Osteoblast (primary cell): ENCODE measurements around the gene AGPS. TPM values are rescaled to one million over a fixed set of nuclear protein-coding genes. Genes with fewer than 3 reads are reported as not detected.

Experiments
- DNase-seq: peaks from one replicate; pipeline ENCODE4 v3.0.0; 2011; ENCODE audit warnings: low spot score, mixed read lengths; ENCODE audit not compliant: insufficient read length; ENCODE audit errors: missing footprints
- H2AFZ ChIP-seq: 2 replicates; pipeline ENCODE4 v1.6.0; 2011; ENCODE audit warnings: mild to moderate bottlenecking, low read length
- H3K27ac ChIP-seq: 2 replicates; pipeline ENCODE4 v1.5.1; 2011; ENCODE audit warnings: mild to moderate bottlenecking, low read depth, low read length, moderate library complexity
- H3K27me3 ChIP-seq: 2 replicates; pipeline ENCODE4 v1.6.0; 2012; ENCODE audit warnings: mild to moderate bottlenecking, control low read depth, inconsistent platforms, low read length, moderate library complexity; ENCODE audit not compliant: insufficient read depth
- H3K36me3 ChIP-seq: 2 replicates; pipeline ENCODE4 v1.5.1; 2011; ENCODE audit warnings: mild to moderate bottlenecking, low read length, control low read depth, moderate library complexity; ENCODE audit not compliant: insufficient read depth
- H3K4me1 ChIP-seq: 2 replicates; pipeline ENCODE4 v1.5.1; 2011; ENCODE audit warnings: mild to moderate bottlenecking, low read length, control low read depth, moderate library complexity; ENCODE audit not compliant: insufficient read depth
- H3K4me2 ChIP-seq: 2 replicates; pipeline ENCODE4 v1.6.0; 2011; ENCODE audit warnings: mild to moderate bottlenecking, low read length; ENCODE audit not compliant: insufficient read depth
- H3K4me3 ChIP-seq: fragments of 200-600 bp; sonication (generic); 3 replicates; pipeline ENCODE4 v1.5.1; 2012; ENCODE audit warnings: mild to moderate bottlenecking, low read length, inconsistent platforms; ENCODE audit not compliant: insufficient read depth
- H3K79me2 ChIP-seq: 2 replicates; pipeline ENCODE4 v1.6.0; 2012; ENCODE audit warnings: mild to moderate bottlenecking, low read length, control low read depth, inconsistent platforms; ENCODE audit not compliant: insufficient read depth
- H3K9me3 ChIP-seq: 2 replicates; pipeline ENCODE4 v1.5.1; 2011; ENCODE audit warnings: low read depth, low read length, control low read depth
- H4K20me1 ChIP-seq: 2 replicates; pipeline ENCODE4 v1.6.0; 2012; ENCODE audit warnings: mild to moderate bottlenecking, low read length, control low read depth; ENCODE audit not compliant: insufficient read depth
- CTCF ChIP-seq: IDR thresholded peaks from 2 replicates; pipeline ENCODE4 v1.5.1; 2011; ENCODE audit warnings: mild to moderate bottlenecking, low read depth, low read length, moderate library complexity; ENCODE audit errors: extremely low read depth
- total RNA-seq: library from RNA; depleted of rRNA; stranded (reverse); fragments of >200 nt; gene quantifications from 2 replicates; pipeline ENCODE4 v1.2.3, GENCODE V29; 2012

Gene AGPS
- total RNA-seq, 1 donor: 34.0 TPM

- H3K27me3 ChIP-seq: no peaks in the 10 kb centered on the region
- H3K4me1 ChIP-seq: peaks cover 24% of the 10 kb centered on the region
- DNase-seq: no peak
- H3K27ac ChIP-seq: no peak overlapping the region
- H3K9me3 ChIP-seq: no peaks in the 10 kb centered on the region
- H3K4me2 ChIP-seq: no peak overlapping the region
- no peak for TF ChIP-seq CTCF
- H3K79me2 ChIP-seq: no peaks in the 10 kb centered on the region
- no peaks in the 10 kb centered on the region for H3K36me3 ChIP-seq
- no peak overlapping the region for H3K4me3 ChIP-seq
- no peaks in the 10 kb centered on the region for H4K20me1 ChIP-seq
- no peak overlapping the region for H2AFZ ChIP-seq
These were observed 154.5 kb downstream of the AGPS start for GRCh38 chr2:177547122-177547521.

GRCh38 chr2:177547772-177548171 is 155.2 kb downstream of the AGPS start:
- Histone ChIP-seq H3K4me1 (peaks cover 18% of the 10 kb centered on the region), H3K4me2 (no peak overlapping the region), H3K27me3 (no peaks in the 10 kb centered on the region), H3K27ac (no peak overlapping the region), H3K79me2 (no peaks in the 10 kb centered on the region), H3K4me3 (no peak overlapping the region), H4K20me1 (no peaks in the 10 kb centered on the region), H2AFZ (no peak overlapping the region), H3K9me3 (no peaks in the 10 kb centered on the region), H3K36me3 (no peaks in the 10 kb centered on the region)
- TF ChIP-seq CTCF: no peak
- peak; percentile 14 for DNase-seq

- no peak for DNase-seq
- peaks cover 10% of the 10 kb centered on the region for H3K4me1 ChIP-seq
- no peaks in the 10 kb centered on the region for H3K27me3 ChIP-seq
- no peaks in the 10 kb centered on the region for H3K36me3 ChIP-seq
- H3K4me3 ChIP-seq: no peak overlapping the region
- H2AFZ ChIP-seq: no peak overlapping the region
- no peak overlapping the region for H3K27ac ChIP-seq
- H3K4me2 ChIP-seq: no peak overlapping the region
- no peak for TF ChIP-seq CTCF
- no peaks in the 10 kb centered on the region for H4K20me1 ChIP-seq
- H3K9me3 ChIP-seq: no peaks in the 10 kb centered on the region
- no peaks in the 10 kb centered on the region for H3K79me2 ChIP-seq
These were observed 156.1 kb downstream of the AGPS start for GRCh38 chr2:177548636-177549035.

GRCh38 chr2:177549171-177549570 is 156.6 kb downstream of the AGPS start:
- no peak for TF ChIP-seq CTCF
- Histone ChIP-seq H3K36me3 (no peaks in the 10 kb centered on the region), H3K4me1 (peaks cover 7% of the 10 kb centered on the region), H3K9me3 (no peaks in the 10 kb centered on the region), H3K4me2 (no peak overlapping the region), H3K27me3 (no peaks in the 10 kb centered on the region), H3K4me3 (no peak overlapping the region), H3K79me2 (no peaks in the 10 kb centered on the region), H3K27ac (no peak overlapping the region), H2AFZ (no peak overlapping the region), H4K20me1 (no peaks in the 10 kb centered on the region)
- DNase-seq: peak; percentile 14
